Stimulated activated memory B cell treated with anti-CD40 and anti-IgM and Interleukin-4, amounts not matched to agents 10 μg/mL and 1 μg/mL and 100 μg/mL, for 72 hours (primary cell): ENCODE data around the gene DNLZ.

ENCODE experiments used
- ATAC-seq: fragments of 150-1000 bp; cut with Tn5 transposase; 2 replicates; pipeline ENCODE4 v1.10.0; 2021
- H3K27ac Mint-ChIP-seq: one replicate; pipeline ENCODE4 v1.8.0; 2022; ENCODE audit warnings: mild to moderate bottlenecking, mixed read lengths
- H3K27me3 Mint-ChIP-seq: one replicate; pipeline ENCODE4 v1.8.0; 2022; ENCODE audit warnings: mixed read lengths
- H3K36me3 Mint-ChIP-seq: one replicate; pipeline ENCODE4 v1.8.0; 2022; ENCODE audit warnings: mixed read lengths
- H3K4me1 Mint-ChIP-seq: one replicate; pipeline ENCODE4 v1.8.0; 2022; ENCODE audit warnings: mixed read lengths
- H3K4me3 Mint-ChIP-seq: one replicate; pipeline ENCODE4 v1.8.0; 2022; ENCODE audit warnings: mild to moderate bottlenecking, moderate library complexity, mixed read lengths
- H3K9me3 Mint-ChIP-seq: one replicate; pipeline ENCODE4 v1.8.0; 2022; ENCODE audit warnings: mixed read lengths

Gene DNLZ

DNA sequence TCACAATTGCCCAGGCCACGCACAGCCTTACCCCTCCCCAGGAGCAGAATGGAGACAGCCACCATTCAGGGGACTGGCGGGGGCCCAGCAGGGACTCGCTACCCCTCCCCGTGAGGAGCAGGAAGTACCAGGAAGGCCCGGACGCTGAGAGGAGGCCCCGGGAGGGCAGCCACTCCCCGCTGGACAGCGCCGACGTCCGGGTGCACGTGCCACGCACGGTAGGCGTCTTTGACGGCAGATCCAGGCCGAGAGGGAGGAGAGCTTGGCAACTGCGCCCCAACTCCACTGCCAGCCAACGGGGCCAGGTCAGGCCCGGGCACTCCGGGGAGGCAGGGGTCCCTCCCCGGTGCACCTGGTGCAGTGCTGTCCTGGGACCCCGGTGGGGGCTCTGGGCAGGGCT lies 14.0 kb downstream of the DNLZ start:
- no peak for ATAC-seq
- H3K36me3 Mint-ChIP-seq, result no peaks in the 10 kb centered on the region

GRCh38 chr9:136348691-136349090 lies 14.9 kb downstream of the DNLZ start:
- no peak for ATAC-seq
- no peaks in the 10 kb centered on the region for H3K9me3 Mint-ChIP-seq

More for the DNA sequence above, 14.0 kb downstream of the DNLZ start:
- no peaks in the 10 kb centered on the region for H3K9me3 Mint-ChIP-seq
- H3K27me3 Mint-ChIP-seq, result peaks cover 54% of the 10 kb centered on the region
- no peak overlapping the region for H3K27ac Mint-ChIP-seq
- no peaks in the 10 kb centered on the region for H3K4me1 Mint-ChIP-seq
- no peak overlapping the region for H3K4me3 Mint-ChIP-seq

GRCh38 chr9:136347472-136348256 lies 15.9 kb downstream of the DNLZ start:
- H3K27ac Mint-ChIP-seq, result no peak overlapping the region
- no peaks in the 10 kb centered on the region for H3K9me3 Mint-ChIP-seq
- no peak overlapping the region for H3K4me3 Mint-ChIP-seq
- H3K36me3 Mint-ChIP-seq, result no peaks in the 10 kb centered on the region
- no peaks in the 10 kb centered on the region for H3K4me1 Mint-ChIP-seq
- peaks cover 37% of the 10 kb centered on the region for H3K27me3 Mint-ChIP-seq
- no peak for ATAC-seq

More at GRCh38 chr9:136348691-136349090, 14.9 kb downstream of the DNLZ start:
- H3K4me1 Mint-ChIP-seq, result no peaks in the 10 kb centered on the region
- H3K4me3 Mint-ChIP-seq, result no peak overlapping the region
- H3K27ac Mint-ChIP-seq, result no peak overlapping the region
- H3K27me3 Mint-ChIP-seq, result peaks cover 47% of the 10 kb centered on the region
- no peaks in the 10 kb centered on the region for H3K36me3 Mint-ChIP-seq

DNA sequence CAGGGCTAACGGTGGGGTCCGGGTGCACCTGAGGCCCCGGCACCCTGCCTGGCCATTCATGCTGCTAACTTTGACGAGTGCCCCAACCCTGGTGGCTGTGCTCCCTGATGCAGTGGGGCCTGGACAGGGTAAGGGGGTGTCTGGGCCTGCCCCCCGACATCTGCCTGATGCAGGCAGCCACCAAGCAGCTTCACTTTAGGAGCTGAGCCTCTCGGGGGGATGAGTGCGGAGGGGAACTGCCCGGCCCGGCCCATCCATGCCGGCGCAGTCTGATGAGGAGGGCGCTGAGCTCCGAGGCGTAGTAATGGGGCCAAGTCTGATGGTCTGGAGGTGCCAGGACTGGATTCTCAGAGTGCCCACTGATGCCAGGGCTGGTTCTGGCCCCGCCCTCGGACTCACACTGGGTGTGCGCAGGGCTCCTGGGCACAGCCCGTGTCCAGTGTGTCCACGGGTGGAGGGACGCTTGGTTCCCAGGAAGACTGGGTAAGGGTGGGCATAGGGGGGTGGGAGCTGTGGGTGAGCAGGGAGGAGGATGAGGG lies 16.5 kb downstream of the DNLZ start:
- Mint-ChIP-seq H3K4me3 (no peak overlapping the region), H3K4me1 (no peaks in the 10 kb centered on the region), H3K27me3 (peaks cover 32% of the 10 kb centered on the region), H3K9me3 (no peaks in the 10 kb centered on the region), H3K27ac (no peak overlapping the region), H3K36me3 (no peaks in the 10 kb centered on the region)
- ATAC-seq, result no peak

DNA sequence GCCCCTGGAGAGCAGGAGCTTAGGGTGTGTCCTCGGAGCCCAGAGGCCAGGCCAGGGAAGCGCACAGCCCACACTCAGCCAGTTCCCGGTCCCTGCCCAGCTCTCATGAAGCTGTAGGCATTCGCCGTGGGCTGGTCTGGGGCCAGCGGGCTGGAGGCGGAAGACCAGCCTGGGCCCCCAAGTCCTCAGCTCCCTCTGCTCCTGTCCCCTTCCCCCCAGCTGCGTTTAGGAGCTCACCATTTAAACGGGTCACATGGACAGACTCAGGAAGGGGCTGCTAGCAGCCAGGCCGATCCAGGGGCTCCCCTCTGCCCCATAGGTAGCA lies 17.4 kb downstream of the DNLZ start:
- H3K27me3 Mint-ChIP-seq, result peaks cover 32% of the 10 kb centered on the region
- no peak overlapping the region for H3K4me3 Mint-ChIP-seq

DNA sequence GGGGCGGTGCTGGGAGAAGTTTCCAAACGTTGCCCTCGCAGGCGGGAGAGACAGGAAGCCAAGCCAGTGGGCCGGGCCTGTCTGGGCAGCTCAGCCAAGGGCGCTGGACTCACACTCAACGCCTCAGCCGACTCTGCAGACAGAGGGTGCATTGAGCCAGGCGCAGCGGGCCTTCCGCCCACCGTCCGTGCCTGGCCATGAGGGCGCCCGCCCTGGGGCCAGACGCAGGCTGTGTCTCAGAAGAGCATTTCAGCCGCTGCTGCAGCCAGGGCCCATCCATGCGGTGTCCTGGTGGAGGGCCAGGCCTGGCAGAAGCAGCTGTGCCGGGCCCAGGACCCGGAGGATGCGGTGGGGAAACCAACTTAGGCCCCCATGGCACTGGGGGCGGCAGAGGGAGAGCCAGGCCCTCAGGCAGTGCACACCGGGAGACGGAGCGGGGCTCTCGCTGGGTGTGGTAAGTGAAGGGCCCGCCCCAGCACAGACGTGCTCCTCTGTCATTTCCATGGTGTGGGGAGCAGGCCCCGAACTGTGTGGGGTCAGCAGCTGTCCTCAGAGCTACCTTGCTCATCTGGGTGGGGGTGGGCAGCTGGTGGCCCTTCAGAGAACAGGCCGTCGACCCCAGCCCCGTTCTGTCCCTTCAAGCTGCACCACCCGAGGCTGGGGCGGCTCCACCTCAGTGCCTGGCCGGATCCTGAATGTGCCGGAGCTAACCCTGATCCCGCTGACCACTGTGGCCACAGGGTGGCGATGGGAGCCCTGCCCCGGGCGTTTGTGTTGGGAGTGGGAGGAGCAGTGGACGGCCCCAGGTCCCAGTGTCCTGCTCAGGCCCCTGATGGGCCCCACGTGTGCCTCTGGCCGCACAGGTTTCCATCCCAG lies 18.0 kb downstream of the DNLZ start:
- Mint-ChIP-seq H3K9me3 (no peaks in the 10 kb centered on the region), H3K4me3 (no peak overlapping the region), H3K36me3 (no peaks in the 10 kb centered on the region), H3K27me3 (peaks cover 32% of the 10 kb centered on the region), H3K27ac (no peak overlapping the region), H3K4me1 (no peaks in the 10 kb centered on the region)
- no peak for ATAC-seq

More for the DNA sequence above, 17.4 kb downstream of the DNLZ start:
- Mint-ChIP-seq H3K4me1 (no peaks in the 10 kb centered on the region), H3K9me3 (no peaks in the 10 kb centered on the region), H3K27ac (no peak overlapping the region), H3K36me3 (no peaks in the 10 kb centered on the region)
- ATAC-seq, result no peak

- H3K4me1 Mint-ChIP-seq, result no peaks in the 10 kb centered on the region
- H3K27ac Mint-ChIP-seq, result no peak overlapping the region
- H3K27me3 Mint-ChIP-seq, result peaks cover 25% of the 10 kb centered on the region
- no peaks in the 10 kb centered on the region for H3K9me3 Mint-ChIP-seq
- H3K4me3 Mint-ChIP-seq, result no peak overlapping the region
- ATAC-seq, result no peak
- H3K36me3 Mint-ChIP-seq, result no peaks in the 10 kb centered on the region
These were observed 18.8 kb downstream of the DNLZ start for GRCh38 chr9:136344544-136345280.

DNA sequence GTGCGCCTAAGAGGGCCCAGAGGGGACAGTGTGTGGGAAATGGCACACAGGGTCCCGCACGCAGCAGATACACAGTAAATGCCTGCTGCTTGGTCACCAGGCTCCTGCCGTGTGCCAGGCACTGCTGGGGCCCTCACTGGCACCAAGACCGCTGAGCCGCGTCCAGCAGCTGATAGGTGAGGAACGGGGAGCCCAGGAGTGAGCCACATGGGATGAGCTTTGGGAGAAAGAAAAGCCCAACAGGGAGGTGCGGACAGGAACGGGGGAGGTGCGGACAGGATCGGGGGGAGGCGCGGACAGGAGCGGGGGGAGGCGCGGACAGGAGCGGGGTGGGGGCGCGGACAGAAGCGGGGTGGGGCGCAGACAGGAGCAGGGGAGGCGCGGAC lies 19.7 kb downstream of the DNLZ start:
- no peak for ATAC-seq
- no peak overlapping the region for H3K4me3 Mint-ChIP-seq
- peaks cover 5% of the 10 kb centered on the region for H3K4me1 Mint-ChIP-seq
- peaks cover 24% of the 10 kb centered on the region for H3K27me3 Mint-ChIP-seq
- no peaks in the 10 kb centered on the region for H3K9me3 Mint-ChIP-seq
- H3K27ac Mint-ChIP-seq, result no peak overlapping the region
- H3K36me3 Mint-ChIP-seq, result no peaks in the 10 kb centered on the region

DNA sequence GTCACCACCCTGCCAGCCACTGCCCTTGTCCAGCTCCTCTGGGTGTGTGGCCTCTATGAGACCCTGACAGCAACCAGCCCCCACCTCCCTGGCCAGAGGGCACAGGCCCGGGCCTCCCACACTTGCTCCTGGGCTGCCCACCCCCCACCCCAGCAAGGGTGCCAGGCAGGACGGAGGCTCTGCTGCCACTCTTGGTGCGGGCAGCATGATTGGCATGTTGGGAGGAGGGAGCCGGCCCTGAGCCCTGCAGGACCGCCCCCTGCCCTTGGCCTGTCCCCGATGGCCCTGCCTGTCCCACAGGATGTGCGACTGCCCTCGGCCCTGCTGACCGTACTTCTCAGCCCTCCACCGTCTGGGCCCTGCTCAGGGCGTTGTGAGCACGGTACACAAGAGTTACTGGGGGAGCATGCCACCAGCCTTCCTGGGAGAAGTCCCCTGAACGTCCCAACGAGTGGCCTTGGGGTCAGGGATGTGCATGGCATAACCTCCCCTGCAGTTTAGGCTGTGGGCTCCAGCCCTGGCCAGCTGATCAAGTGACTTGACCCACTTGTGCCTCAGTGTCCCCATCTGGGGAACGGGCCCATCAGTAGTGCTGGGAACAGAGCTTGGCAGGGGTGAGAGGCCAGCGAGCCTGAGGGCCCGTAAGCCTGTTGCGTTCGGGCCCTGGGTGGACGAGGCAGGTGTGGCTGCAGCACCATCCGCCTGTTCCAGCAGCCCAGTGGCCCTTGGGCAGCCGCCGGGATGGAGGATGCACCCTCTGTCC lies 20.2 kb downstream of the DNLZ start:
- Mint-ChIP-seq H3K4me1 (peaks cover 8% of the 10 kb centered on the region), H3K36me3 (no peaks in the 10 kb centered on the region), H3K27me3 (peaks cover 24% of the 10 kb centered on the region), H3K9me3 (no peaks in the 10 kb centered on the region), H3K27ac (no peak overlapping the region), H3K4me3 (no peak overlapping the region)
- ATAC-seq, result no peak

GRCh38 chr9:136342181-136343120 lies 21.1 kb downstream of the DNLZ start:
- Mint-ChIP-seq H3K4me1 (peaks cover 8% of the 10 kb centered on the region), H3K9me3 (no peaks in the 10 kb centered on the region), H3K27ac (no peak overlapping the region), H3K36me3 (no peaks in the 10 kb centered on the region), H3K4me3 (no peak overlapping the region), H3K27me3 (peaks cover 18% of the 10 kb centered on the region)
- ATAC-seq, result peak; percentile 52

DNA sequence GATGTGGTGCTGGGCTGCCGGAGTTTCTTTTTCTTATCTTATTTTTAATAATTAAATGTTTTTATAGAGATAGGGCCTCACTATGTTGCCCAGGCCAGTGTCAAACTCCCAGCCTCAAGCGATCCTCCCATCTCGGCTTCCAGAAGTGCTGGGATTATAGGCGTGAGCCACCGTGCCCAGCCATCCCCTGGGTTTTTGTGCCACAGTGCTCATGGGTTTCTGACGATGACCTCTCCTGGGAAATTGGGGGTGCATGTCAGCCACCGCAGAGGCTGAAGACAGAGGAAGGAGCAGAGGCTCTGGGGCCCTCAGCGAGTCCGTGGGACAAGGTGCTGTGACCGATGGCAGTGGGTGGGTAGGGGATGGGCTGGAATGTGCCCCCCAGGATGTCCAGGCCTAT lies 21.8 kb downstream of the DNLZ start:
- H3K4me3 Mint-ChIP-seq, result no peak overlapping the region
- ATAC-seq, result no peak
- H3K4me1 Mint-ChIP-seq, result peaks cover 8% of the 10 kb centered on the region
- no peaks in the 10 kb centered on the region for H3K36me3 Mint-ChIP-seq
- H3K27ac Mint-ChIP-seq, result no peak overlapping the region
- H3K9me3 Mint-ChIP-seq, result no peaks in the 10 kb centered on the region
- peaks cover 11% of the 10 kb centered on the region for H3K27me3 Mint-ChIP-seq

- Mint-ChIP-seq H3K4me1 (peaks cover 8% of the 10 kb centered on the region), H3K36me3 (no peaks in the 10 kb centered on the region), H3K4me3 (no peak overlapping the region), H3K9me3 (no peaks in the 10 kb centered on the region), H3K27ac (no peak overlapping the region), H3K27me3 (peaks cover 10% of the 10 kb centered on the region)
- ATAC-seq, result no peak
These were observed 22.4 kb downstream of the DNLZ start for GRCh38 chr9:136341042-136341655.

- no peak for ATAC-seq
- Mint-ChIP-seq H3K27ac (no peak overlapping the region), H3K4me1 (peaks cover 8% of the 10 kb centered on the region), H3K27me3 (peaks cover 10% of the 10 kb centered on the region), H3K9me3 (no peaks in the 10 kb centered on the region), H3K4me3 (no peak overlapping the region), H3K36me3 (no peaks in the 10 kb centered on the region)
These were observed 23.0 kb downstream of the DNLZ start for GRCh38 chr9:136340356-136341041.
